SK-N-SH treated with all-trans-retinoic acid at 6 μM for 48 hours (cell line): ENCODE measurements around the gene TTC28.

Source experiments
- ATAC-seq: fragments of 200-7000 bp; cut with Tn5 transposase; 3 replicates; pipeline ENCODE4 v1.9.1; 2020; ENCODE audit warnings: mild to moderate bottlenecking, moderate library complexity
- ARNTL ChIP-seq: fragments of 450-650 bp; formaldehyde crosslinking; IDR thresholded peaks from 2 replicates; pipeline ENCODE4 v1.5.0; 2020; ENCODE audit warnings: low read depth, mild to moderate bottlenecking, moderate library complexity, borderline replicate concordance
- BACH2 ChIP-seq: fragments of 250-450 bp; sonication (Bioruptor Pico); IDR thresholded peaks from 2 replicates; pipeline ENCODE4 v1.9.0; 2021; ENCODE audit warnings: mild to moderate bottlenecking, borderline replicate concordance
- CSDC2 ChIP-seq: fragments of 250-450 bp; sonication (Bioruptor Pico); IDR thresholded peaks from 2 replicates; pipeline ENCODE4 v1.5.0; 2020; ENCODE audit warnings: mild to moderate bottlenecking, moderate library complexity
- ESRRG ChIP-seq: fragments of 250-450 bp; sonication (Bioruptor Pico); IDR thresholded peaks from 2 replicates; pipeline ENCODE4 v1.6.1; 2021; ENCODE audit warnings: mild to moderate bottlenecking
- GLIS3 ChIP-seq: fragments of 250-450 bp; sonication (Bioruptor Pico); IDR thresholded peaks from 2 replicates; pipeline ENCODE4 v1.5.0; 2020; ENCODE audit warnings: mild to moderate bottlenecking, moderate library complexity
- ISL1 ChIP-seq: fragments of 250-450 bp; sonication (Bioruptor Pico); IDR thresholded peaks from 2 replicates; pipeline ENCODE4 v2.1.2; 2022; ENCODE audit warnings: mild to moderate bottlenecking, moderate library complexity
- OSR1 ChIP-seq: fragments of 250-450 bp; sonication (Bioruptor Pico); IDR thresholded peaks from 2 replicates; pipeline ENCODE4 v1.8.0; 2022; ENCODE audit warnings: moderate library complexity, mild to moderate bottlenecking, inconsistent platforms
- PATZ1 ChIP-seq: fragments of 250-450 bp; sonication (Bioruptor Pico); IDR thresholded peaks from 2 replicates; pipeline ENCODE4 v1.8.0; 2020; ENCODE audit warnings: mild to moderate bottlenecking, moderate library complexity, borderline replicate concordance
- POU6F1 ChIP-seq: fragments of 250-450 bp; sonication (Bioruptor Pico); IDR thresholded peaks from 2 replicates; pipeline ENCODE4 v1.8.0; 2021; ENCODE audit warnings: low read depth, mild to moderate bottlenecking, moderate library complexity, borderline replicate concordance
- PPARA ChIP-seq: fragments of 250-450 bp; sonication (Bioruptor Pico); IDR thresholded peaks from 2 replicates; pipeline ENCODE4 v1.5.0; 2020; ENCODE audit warnings: mild to moderate bottlenecking, borderline replicate concordance
- RARB ChIP-seq: fragments of 250-450 bp; sonication (Bioruptor Pico); IDR thresholded peaks from 2 replicates; pipeline ENCODE4 v1.8.0; 2021; ENCODE audit warnings: mild to moderate bottlenecking, moderate library complexity
- SNAI2 ChIP-seq: fragments of 250-450 bp; sonication (Bioruptor Pico); IDR thresholded peaks from 2 replicates; pipeline ENCODE4 v1.5.0; 2020; ENCODE audit warnings: mild to moderate bottlenecking, moderate library complexity
- TCF4 ChIP-seq: fragments of 250-450 bp; sonication (Bioruptor Pico); IDR thresholded peaks from 2 replicates; pipeline ENCODE4 v1.8.0; 2021; ENCODE audit warnings: mild to moderate bottlenecking, moderate library complexity, borderline replicate concordance
- TOX ChIP-seq: fragments of 250-450 bp; sonication (Bioruptor Pico); IDR thresholded peaks from 2 replicates; pipeline ENCODE4 v1.8.0; 2021; ENCODE audit warnings: mild to moderate bottlenecking, moderate library complexity, borderline replicate concordance
- TSHZ2 ChIP-seq: fragments of 250-450 bp; sonication (Bioruptor Pico); IDR thresholded peaks from 2 replicates; pipeline ENCODE4 v1.5.0; 2020; ENCODE audit warnings: mild to moderate bottlenecking, moderate library complexity
- ZC3H10 ChIP-seq: fragments of 250-450 bp; sonication (Bioruptor Pico); IDR thresholded peaks from 2 replicates; pipeline ENCODE4 v1.5.1; 2021; ENCODE audit warnings: mild to moderate bottlenecking, moderate library complexity
- ZFP3 ChIP-seq: fragments of 250-450 bp; sonication (Bioruptor Pico); IDR thresholded peaks from 2 replicates; pipeline ENCODE4 v1.5.0; 2020; ENCODE audit warnings: mild to moderate bottlenecking, moderate library complexity
- ZFP30 ChIP-seq: fragments of 450-650 bp; formaldehyde crosslinking; IDR thresholded peaks from 2 replicates; pipeline ENCODE4 v1.5.0; 2022; ENCODE audit warnings: mild to moderate bottlenecking, moderate library complexity
- ZNF70 ChIP-seq: fragments of 450-650 bp; formaldehyde crosslinking; IDR thresholded peaks from 2 replicates; pipeline ENCODE4 v1.5.0; 2020; ENCODE audit warnings: mild to moderate bottlenecking, moderate library complexity

The TTC28 gene

GRCh38 chr22:28207281-28208030 is 472.2 kb downstream of the TTC28 start:
- ATAC-seq, result no peak
- TF ChIP-seq ZNF70 (CRISPR knock-in tag), result no peak
- no peak for TF ChIP-seq ZFP30 (CRISPR knock-in tag)
- TF ChIP-seq SNAI2, result no peak
- no peak for TF ChIP-seq POU6F1 (CRISPR knock-in tag)
- no peak for TF ChIP-seq OSR1 (CRISPR knock-in tag)
- TF ChIP-seq PATZ1 (CRISPR knock-in tag), result no peak
- no peak for TF ChIP-seq TCF4 (CRISPR knock-in tag)
- no peak for TF ChIP-seq ESRRG
- no peak for TF ChIP-seq GLIS3
- TF ChIP-seq TSHZ2 (CRISPR knock-in tag), result no peak
- no peak for TF ChIP-seq BACH2 (CRISPR knock-in tag)
- TF ChIP-seq PPARA (CRISPR knock-in tag), result no peak
- TF ChIP-seq ZC3H10 (CRISPR knock-in tag), result no peak
- TF ChIP-seq CSDC2, result no peak
- TF ChIP-seq ARNTL (CRISPR knock-in tag), result no peak
- no peak for TF ChIP-seq RARB
- TF ChIP-seq, all 23 proteins: peak for 0

- ATAC-seq, result no peak
- TF ChIP-seq ZNF70 (CRISPR knock-in tag), result no peak
- TF ChIP-seq ISL1, result no peak
- no peak for TF ChIP-seq PATZ1 (CRISPR knock-in tag)
- TF ChIP-seq ZC3H10 (CRISPR knock-in tag), result no peak
- no peak for TF ChIP-seq POU6F1 (CRISPR knock-in tag)
- TF ChIP-seq TCF4 (CRISPR knock-in tag), result no peak
- no peak for TF ChIP-seq ZFP3
- no peak for TF ChIP-seq TSHZ2 (CRISPR knock-in tag)
- no peak for TF ChIP-seq TOX
- TF ChIP-seq PPARA (CRISPR knock-in tag), result no peak
- TF ChIP-seq ESRRG, result no peak
- no peak for TF ChIP-seq CSDC2
- TF ChIP-seq, all 23 proteins: peak for 0
Measured at GRCh38 chr22:28205926-28206325, 473.7 kb downstream of the TTC28 start.
